G401 (cell line): Measurements from ENCODE around the gene TMEM239. TPM values are rescaled to one million over a fixed set of nuclear protein-coding genes. Genes with fewer than 3 reads are reported as not detected.
"Not testable (repeated sequence)": the region's sequence is repeated elsewhere in the genome, so short reads cannot be mapped to it uniquely, and the experiment has no call there.

Source experiments
- DNase-seq: peaks from one replicate; pipeline ENCODE4 v3.0.0-alpha.2; 2015; ENCODE audit warnings: low spot score
- in situ Hi-C: cut with HindIII; loops from 2 replicates; pipeline ENCODE4 v1.10.0; 2016; ENCODE audit warnings: low sequenced_read_pairs, mixed read lengths
- total RNA-seq: library from RNA; depleted of rRNA; stranded (reverse); fragments of >200 nt; shearing (Covaris generic); gene quantifications from 2 replicates; pipeline ENCODE4 v1.2.3, GENCODE V29; 2014

Gene TMEM239
- total RNA-seq, 1 experiment from 2014 or later: not detected

- in situ Hi-C loops: no loop called here
- no peak for DNase-seq
Observed at GRCh38 chr20:2798814-2799213, 17.4 kb upstream of the TMEM239 start.

DNA sequence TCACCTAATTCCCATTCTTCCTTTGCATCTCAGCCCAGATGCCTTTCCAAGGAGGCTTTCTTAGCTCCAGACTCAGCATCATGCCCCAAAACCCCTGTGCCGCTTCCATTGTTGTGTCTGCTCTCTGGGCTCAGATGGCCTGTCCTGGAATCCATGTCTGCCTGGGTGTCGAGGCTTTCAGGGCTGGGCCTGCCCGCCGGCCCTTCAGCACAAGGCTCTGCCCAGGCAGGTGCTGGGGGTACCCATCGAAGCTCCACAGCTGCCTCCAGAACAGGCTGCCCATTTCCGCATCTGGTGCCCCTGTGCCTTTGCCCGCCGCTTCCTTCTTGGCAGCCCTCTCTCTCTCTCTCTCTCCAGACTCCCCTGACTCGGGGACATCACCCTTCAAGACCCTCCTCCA is 16.9 kb upstream of the TMEM239 start:
- in situ Hi-C loops: no loop called here
- DNase-seq: no peak

GRCh38 chr20:2799688-2800520 is 16.3 kb upstream of the TMEM239 start:
- DNase-seq: no peak
- in situ Hi-C loops: no loop called here

- in situ Hi-C loops: no loop called here
Observed at GRCh38 chr20:2800521-2801285, 15.5 kb upstream of the TMEM239 start, which contains the start of gene CPXM1. CPXM1 (minus strand) TSS chr20:2800627; CDS start chr20:2800572, 55 bp downstream.

GRCh38 chr20:2801286-2801728 is 14.9 kb upstream of the TMEM239 start:
- no peak for DNase-seq
- in situ Hi-C loops: no loop called here

More at GRCh38 chr20:2800521-2801285, 15.5 kb upstream of the TMEM239 start, which contains the start of gene CPXM1:
- no peak for DNase-seq

- no peak for DNase-seq
- in situ Hi-C loops: no loop called here
Observed at GRCh38 chr20:2804041-2804828, 11.9 kb upstream of the TMEM239 start.

- in situ Hi-C loops: no loop called here
- no peak for DNase-seq
Observed at GRCh38 chr20:2804852-2805688, 11.1 kb upstream of the TMEM239 start.

DNA sequence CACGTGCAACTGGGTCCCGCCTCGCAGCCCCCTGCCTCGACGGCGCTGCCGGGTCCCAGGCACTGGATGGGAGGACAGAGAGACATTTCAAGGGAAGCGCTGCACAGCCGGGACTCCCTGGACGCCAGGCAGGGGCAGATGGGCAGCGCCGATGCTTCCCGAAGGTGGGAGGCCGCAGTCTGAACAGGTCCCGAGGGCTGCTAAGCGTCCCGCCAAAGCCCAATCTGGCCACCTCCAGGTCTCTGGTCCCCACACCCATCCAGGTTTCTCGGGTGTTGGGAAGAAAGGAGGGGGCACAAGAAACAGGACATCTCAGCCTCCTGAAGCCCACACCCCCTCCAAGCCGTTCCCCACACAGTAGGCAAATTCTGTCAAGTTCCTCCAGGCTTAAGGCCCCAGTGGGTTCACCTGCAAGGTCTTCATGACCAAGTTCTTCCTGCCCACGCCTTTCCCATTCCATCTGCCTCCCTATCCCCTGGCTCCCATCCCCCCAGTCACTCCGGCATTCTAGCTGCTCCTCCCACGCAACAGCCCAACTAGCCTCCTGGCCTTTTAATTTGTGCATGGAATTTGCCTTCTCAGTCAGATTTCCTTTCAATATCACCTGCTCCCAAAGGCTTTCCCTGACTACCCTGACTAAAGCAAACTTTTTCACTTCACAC is 10.3 kb upstream of the TMEM239 start:
- in situ Hi-C loops: no loop called here

DNA sequence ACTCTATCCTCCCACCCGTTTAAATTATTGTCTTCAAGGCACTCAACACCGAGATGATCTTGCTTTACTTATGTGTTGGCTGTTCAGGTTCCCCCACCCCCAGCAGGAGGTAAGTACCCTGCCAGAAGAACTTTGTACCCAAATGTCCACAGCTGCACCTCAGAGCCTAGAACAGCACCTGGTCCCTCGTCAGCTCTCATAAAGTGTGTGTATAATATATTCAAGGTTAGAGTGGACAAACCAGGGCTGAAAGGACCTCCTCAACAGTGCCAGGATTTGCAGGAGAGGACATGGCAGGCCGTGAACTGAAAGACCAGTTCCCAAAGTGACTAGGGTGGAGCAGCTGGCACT is 9.8 kb upstream of the TMEM239 start:
- no peak for DNase-seq
- in situ Hi-C loops: no loop called here

More for the DNA sequence above, 10.3 kb upstream of the TMEM239 start:
- no peak for DNase-seq

- in situ Hi-C loops: no loop called here
- no peak for DNase-seq
Observed at GRCh38 chr20:2807019-2807418, 9.1 kb upstream of the TMEM239 start.

DNA sequence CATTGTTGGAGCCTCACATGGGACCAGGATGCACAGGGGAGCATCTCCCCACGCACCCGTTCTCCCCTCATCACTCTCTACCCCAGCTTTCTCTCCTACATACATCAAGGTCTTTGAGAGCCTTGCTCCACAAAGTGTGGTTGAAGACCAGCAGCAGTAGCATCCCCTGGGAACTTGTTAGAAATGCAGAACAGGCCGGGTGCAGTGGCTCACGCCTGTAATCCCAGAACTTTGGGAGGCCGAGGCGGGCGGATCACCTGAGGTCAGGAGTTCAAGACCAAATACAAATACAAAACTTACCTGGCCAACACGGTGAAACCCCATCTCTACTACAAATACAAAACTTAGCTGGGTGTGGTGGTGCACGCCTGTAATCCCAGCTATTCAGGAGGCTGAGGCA is 8.2 kb upstream of the TMEM239 start:
- in situ Hi-C loops, DNase-seq: not testable (repeated sequence)

GRCh38 chr20:2809690-2810089 is 6.5 kb upstream of the TMEM239 start:
- in situ Hi-C loops: no loop called here
- no peak for DNase-seq

DNA sequence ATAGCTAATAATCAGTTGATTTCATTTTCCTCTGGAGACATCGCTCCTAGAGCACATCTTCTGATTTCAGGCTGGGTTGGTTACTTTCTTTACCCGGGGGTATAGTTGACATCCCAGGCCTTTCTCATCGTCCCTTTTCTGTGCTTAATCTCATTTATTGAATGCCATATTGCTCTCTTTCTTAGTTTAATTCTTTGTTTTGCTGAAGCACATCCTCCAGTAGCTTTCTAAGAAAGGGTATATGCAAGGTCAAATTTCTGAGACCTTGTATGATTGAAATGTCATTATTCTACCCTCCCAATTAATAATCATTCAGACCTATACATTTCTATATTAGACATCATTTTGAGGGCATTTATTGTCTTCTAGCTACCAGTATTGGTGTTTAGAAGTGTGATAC is 4.0 kb upstream of the TMEM239 start:
- in situ Hi-C loops: no loop called here
- no peak for DNase-seq

DNA sequence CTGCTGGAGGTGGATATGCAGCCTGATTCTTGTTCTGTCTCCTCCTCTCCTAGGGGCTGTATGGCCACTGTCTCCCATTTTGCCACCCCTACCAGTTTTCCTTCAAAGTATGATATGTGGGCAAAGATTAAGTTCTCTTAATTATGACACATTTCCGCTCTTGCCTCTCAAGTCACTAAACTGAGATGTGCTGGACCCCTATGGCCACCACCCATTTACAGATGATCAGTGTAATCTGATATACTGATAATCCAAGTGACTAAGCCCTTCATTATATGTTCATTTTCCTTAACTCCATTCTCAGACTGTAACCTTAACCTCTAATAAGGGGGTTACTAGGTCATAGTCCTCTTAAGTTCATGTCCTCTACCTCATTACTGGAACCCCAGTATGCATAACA is 2.1 kb upstream of the TMEM239 start:
- in situ Hi-C loops: no loop called here
- no peak for DNase-seq

DNA sequence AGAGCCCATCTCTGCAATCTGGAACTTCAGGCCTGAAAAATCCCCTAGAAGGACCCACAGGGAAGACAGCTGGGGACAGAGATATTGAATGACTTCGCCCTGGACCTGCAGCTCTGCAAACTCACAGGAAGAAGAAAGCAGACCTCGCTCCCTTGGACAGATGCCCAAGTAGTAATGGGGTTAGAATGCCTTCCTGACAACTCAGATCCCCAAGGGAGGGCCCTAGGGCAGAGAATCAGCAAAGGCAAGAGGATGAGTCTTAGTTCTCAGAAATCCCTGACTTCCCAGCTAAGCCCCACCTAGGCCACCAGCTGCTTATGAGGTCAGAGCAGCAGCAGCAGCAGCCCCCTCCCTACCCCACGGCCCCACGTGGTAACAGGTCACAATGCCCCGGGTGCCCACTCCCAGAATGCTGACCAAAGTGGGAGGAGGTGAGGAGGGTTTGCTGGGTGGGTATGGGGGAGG is 1.5 kb upstream of the TMEM239 start, which contains the start of gene C20orf141:
C20orf141 (plus strand) TSS at position 401 of the 465 bp plus-strand sequence. CDS start 198 bp downstream, outside the sequence.
- in situ Hi-C loops: no loop called here
- no peak for DNase-seq

DNA sequence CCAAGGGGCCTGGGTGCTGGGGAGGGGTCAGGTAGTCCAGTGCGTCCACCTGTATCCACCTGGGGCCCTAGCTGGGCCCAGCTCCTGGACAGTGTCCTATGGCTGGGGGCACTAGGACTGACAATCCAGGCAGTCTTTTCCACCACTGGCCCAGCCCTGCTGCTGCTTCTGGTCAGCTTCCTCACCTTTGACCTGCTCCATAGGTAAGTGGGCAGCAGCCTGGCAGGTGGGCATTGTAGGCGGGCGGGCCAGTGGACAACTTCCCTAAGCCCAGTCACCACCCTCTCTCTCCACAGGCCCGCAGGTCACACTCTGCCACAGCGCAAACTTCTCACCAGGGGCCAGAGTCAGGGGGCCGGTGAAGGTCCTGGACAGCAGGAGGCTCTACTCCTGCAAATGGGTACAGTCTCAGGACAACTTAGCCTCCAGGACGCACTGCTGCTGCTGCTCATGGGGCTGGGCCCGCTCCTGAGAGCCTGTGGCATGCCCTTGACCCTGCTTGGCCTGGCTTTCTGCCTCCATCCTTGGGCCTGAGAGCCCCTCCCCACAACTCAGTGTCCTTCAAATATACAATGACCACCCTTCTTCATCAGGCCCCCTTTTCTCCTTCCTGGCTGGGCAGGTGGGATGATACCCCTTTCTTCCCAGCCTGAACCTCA is 793 bp upstream of the TMEM239 start:
- in situ Hi-C loops: no loop called here

GRCh38 chr20:2816583-2817340 is 598 bp downstream of the TMEM239 start:
- in situ Hi-C loops: no loop called here
- DNase-seq: no peak

More for the DNA sequence above, 793 bp upstream of the TMEM239 start:
- no peak for DNase-seq
